Breast epithelium (tissue), 4 donors: ENCODE data around the gene GIGYF2. TPM values are rescaled to one million over a fixed set of nuclear protein-coding genes. Genes with fewer than 3 reads are reported as not detected.

ENCODE experiments used
- DNase-seq, 2 donors: peaks; one replicate each; pipeline ENCODE4 v3.0.0-alpha.2; 2019; ENCODE audit warnings: low spot score in 2 of 2
- H3K27ac ChIP-seq, 2 donors: fragments of 200-600 bp; sonication (generic) in 1 of 2; one replicate each; pipeline ENCODE4 v1.5.1; 2016 to 2019; ENCODE audit warnings: mild to moderate bottlenecking in 1 of 2
- H3K27me3 ChIP-seq, 2 donors: fragments of 200-600 bp; sonication (generic) in 1 of 2; one replicate each; pipeline versions ENCODE4 v1.5.1 to v1.6.0; 2017 to 2019; ENCODE audit warnings: control low read depth in 1 of 2, mild to moderate bottlenecking in 1 of 2
- H3K36me3 ChIP-seq: fragments of 200-600 bp; one replicate; pipeline ENCODE4 v1.5.1; 2019
- H3K4me1 ChIP-seq, 2 donors: fragments of 200-600 bp; sonication (generic); one replicate each; pipeline ENCODE4 v1.5.1; 2016 to 2019; ENCODE audit warnings: control low read depth in 1 of 2
- H3K4me3 ChIP-seq, 3 donors: fragments of 200-600 bp; sonication (generic); 1 replicate in 2 of 3; 2 replicates in 1 of 3; pipeline ENCODE4 v1.5.1; 2016 to 2019; ENCODE audit warnings: mild to moderate bottlenecking in 3 of 3, moderate library complexity in 2 of 3
- H3K9me3 ChIP-seq, 2 donors: fragments of 200-600 bp; sonication (generic) in 1 of 2; one replicate each; pipeline ENCODE4 v1.5.1; 2016 to 2019; ENCODE audit warnings: control low read depth in 1 of 2
- CTCF ChIP-seq, 3 donors: fragments of 450-650 bp; IDR thresholded peaks; one replicate each; pipeline ENCODE4 v1.5.1; 2016 to 2017; ENCODE audit warnings: antibody characterized with exemption in 3 of 3, mild to moderate bottlenecking in 3 of 3, moderate library complexity in 3 of 3
- POLR2A ChIP-seq: fragments of 450-650 bp; IDR thresholded peaks from one replicate; pipeline ENCODE4 v1.6.1; 2016; ENCODE audit warnings: antibody characterized with exemption, mild to moderate bottlenecking, moderate library complexity
- POLR2AphosphoS5 ChIP-seq, 3 donors: sonication (generic); formaldehyde crosslinking; IDR thresholded peaks; one replicate each; pipeline ENCODE4 v1.6.1; 2017; ENCODE audit warnings: antibody characterized with exemption in 3 of 3
- intact Hi-C: fragments of 100-400 bp; cut with DNase I; formaldehyde crosslinking; loops from one replicate; pipeline ENCODE4 v1.15.1; 2023; ENCODE audit warnings: low total_unique reads
- total RNA-seq, 3 donors: library from RNA; depleted of rRNA; stranded (reverse); fragments of >200 nt; gene quantifications; one replicate each; pipeline ENCODE4 v1.1.0, GENCODE V29; 2016

GIGYF2 gene
- total RNA-seq, 3 donors from 2014 or later = 79.8 to 156 (median 103) TPM

GRCh38 chr2:232869138-232870017 lies 172.2 kb downstream of the GIGYF2 start:
- H3K4me1 ChIP-seq = no peaks in the 10 kb centered on the region
- H3K27me3 ChIP-seq = no peaks in the 10 kb centered on the region
- no peaks in the 10 kb centered on the region for H3K9me3 ChIP-seq
- H3K27ac ChIP-seq = peak overlapping the region in 1 of 2 donors; percentile 34
- TF ChIP-seq CTCF (IDR thresholded peaks at IDR 0.05) (no peak), POLR2AphosphoS5 (IDR thresholded peaks at IDR 0.05) (no peak), POLR2A (no peak)
- DNase-seq = peak in 1 of 2 donors; percentile 10
- no peaks in the 10 kb centered on the region for H3K36me3 ChIP-seq
- peak overlapping the region in 1 of 3 donors; percentile 31 for H3K4me3 ChIP-seq
- intact Hi-C loops = no loop called here

GRCh38 chr2:232870018-232870765 lies 173.1 kb downstream of the GIGYF2 start, which contains the start of gene SNORC:
Gene SNORC, plus strand, starts transcription at chr2:232870264. Its CDS starts 78 bp downstream, at chr2:232870342.
- Histone ChIP-seq H3K27ac (peak within 1 kb of the TSS; percentile 86 to 91), H3K4me3 (peak within 1 kb of the TSS in 2 of 3 donors; percentile 13 to 31)

GRCh38 chr2:232870766-232871371 lies 173.7 kb downstream of the GIGYF2 start:
- Histone ChIP-seq H3K36me3 (no peaks in the 10 kb centered on the region), H3K4me1 (no peaks in the 10 kb centered on the region), H3K9me3 (no peaks in the 10 kb centered on the region), H3K27ac (peak overlapping the region; percentile 86 to 91), H3K27me3 (no peaks in the 10 kb centered on the region), H3K4me3 (peak overlapping the region in 2 of 3 donors; percentile 13 to 31)
- intact Hi-C loops = no loop called here
- TF ChIP-seq CTCF (IDR thresholded peaks at IDR 0.05) = no peak
- no peak for TF ChIP-seq POLR2A
- no peak for TF ChIP-seq POLR2AphosphoS5 (IDR thresholded peaks at IDR 0.05)
- peak in 1 of 2 donors; percentile 15 for DNase-seq

More at GRCh38 chr2:232870018-232870765, 173.1 kb downstream of the GIGYF2 start, which contains the start of gene SNORC:
- no peak for TF ChIP-seq POLR2A
- no peak for TF ChIP-seq POLR2AphosphoS5 (IDR thresholded peaks at IDR 0.05)
- no peak for TF ChIP-seq CTCF (IDR thresholded peaks at IDR 0.05)
- Histone ChIP-seq H3K27me3 (no peaks in the 10 kb centered on the region), H3K9me3 (no peaks in the 10 kb centered on the region), H3K4me1 (no peaks in the 10 kb centered on the region), H3K36me3 (no peaks in the 10 kb centered on the region)
- peak in 1 of 2 donors; percentile 16 for DNase-seq
- intact Hi-C loops = no loop called here

GRCh38 chr2:232871418-232871834 lies 174.3 kb downstream of the GIGYF2 start:
- Histone ChIP-seq H3K27ac (peak overlapping the region; percentile 86 to 91), H3K4me3 (peak overlapping the region in 2 of 3 donors; percentile 7 to 31), H3K27me3 (no peaks in the 10 kb centered on the region), H3K4me1 (no peaks in the 10 kb centered on the region), H3K36me3 (no peaks in the 10 kb centered on the region), H3K9me3 (no peaks in the 10 kb centered on the region)
- TF ChIP-seq POLR2A (no peak), POLR2AphosphoS5 (IDR thresholded peaks at IDR 0.05) (no peak)
- DNase-seq = no peak
- intact Hi-C loops = no loop called here
